WI38 (cell line): ENCODE results near the gene U2AF1L4.
A peak's percentile ranks its signal among the peaks of the same experiment; 100 is the strongest.

Experiments
- H3K4me3 ChIP-seq: 2 replicates; pipeline ENCODE4 v1.5.1; 2011; ENCODE audit warnings: low read depth, mild to moderate bottlenecking, control low read depth, low read length
- CTCF ChIP-seq: IDR thresholded peaks from 2 replicates; pipeline ENCODE4 v1.5.1; 2012; ENCODE audit warnings: low read depth, mild to moderate bottlenecking, control low read depth, low read length

The U2AF1L4 gene

GRCh38 chr19:35746531-35746930 lies 1.3 kb upstream of the U2AF1L4 start:
- TF ChIP-seq CTCF, result no peak

GRCh38 chr19:35746087-35746462 lies 857 bp upstream of the U2AF1L4 start:
- H3K4me3 ChIP-seq, result peak overlapping the region; percentile 94
- no peak for TF ChIP-seq CTCF

More at GRCh38 chr19:35746531-35746930, 1.3 kb upstream of the U2AF1L4 start:
- H3K4me3 ChIP-seq, result peak overlapping the region; percentile 94

GRCh38 chr19:35744430-35745327 lies 539 bp downstream of the U2AF1L4 start:
- peak; percentile 14; the same call in 1 of the 2 replicates for TF ChIP-seq CTCF
- H3K4me3 ChIP-seq, result peak overlapping the region; percentile 94

GRCh38 chr19:35743640-35744429 lies 1.4 kb downstream of the U2AF1L4 start:
- TF ChIP-seq CTCF, result no peak
- no peak overlapping the region for H3K4me3 ChIP-seq

- TF ChIP-seq CTCF, result no peak
These were observed 3.0 kb downstream of the U2AF1L4 start, which contains the start of gene IGFLR1 for GRCh38 chr19:35742121-35742724. Gene IGFLR1 (minus strand): TSS chr19:35742452. CDS start chr19:35741180, 1,272 bp downstream.

GRCh38 chr19:35741203-35741515 lies 4.1 kb downstream of the U2AF1L4 start:
- peak overlapping the region; percentile 64 for H3K4me3 ChIP-seq
- no peak for TF ChIP-seq CTCF

More at GRCh38 chr19:35742121-35742724, 3.0 kb downstream of the U2AF1L4 start, which contains the start of gene IGFLR1:
- no peak within 1 kb of the TSS for H3K4me3 ChIP-seq
